T-helper 9 cell (primary cell): ENCODE results near the gene ALS2CL.

ENCODE experiments used
- DNase-seq: peaks from one replicate; pipeline ENCODE4 v3.0.0-alpha.2; 2020

ALS2CL gene

DNA sequence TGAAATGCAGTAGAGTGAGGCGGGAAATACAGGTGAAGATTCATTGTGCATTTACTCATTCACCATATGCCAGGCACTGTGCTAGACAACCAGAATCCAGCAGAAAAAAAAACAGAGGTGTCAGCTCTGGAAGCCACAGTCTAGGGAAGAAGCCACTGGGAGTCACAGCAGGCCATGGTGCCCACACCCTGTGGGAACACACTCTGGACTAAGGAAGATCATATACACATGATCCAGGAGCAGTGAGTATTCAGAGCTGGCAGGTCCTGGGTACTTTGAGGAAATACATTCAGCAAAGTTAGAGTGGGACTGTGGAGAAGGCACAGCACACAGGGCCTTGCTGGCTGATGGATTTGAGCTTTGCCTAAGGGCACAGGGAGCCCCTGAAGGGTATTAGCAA is 66.4 kb downstream of the ALS2CL start:
- no peak for DNase-seq

DNA sequence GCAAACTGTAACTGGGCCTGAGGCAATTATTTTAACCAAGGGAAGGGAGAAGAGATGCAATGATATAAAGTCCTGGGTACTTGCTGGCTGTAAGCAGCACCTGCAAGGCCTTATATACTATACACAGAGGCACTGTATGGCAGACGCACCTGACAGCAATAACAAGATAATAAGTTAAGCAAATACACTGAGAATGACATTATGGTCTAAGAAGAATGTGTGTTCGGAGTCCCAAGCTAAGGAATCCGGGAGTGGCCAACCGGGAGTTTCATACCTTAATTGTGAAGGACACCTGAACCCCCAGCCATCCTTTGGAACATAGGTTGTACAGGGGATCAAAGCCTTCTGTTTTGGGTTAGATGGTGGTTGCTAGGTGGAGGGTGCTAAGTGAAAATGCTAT is 67.4 kb downstream of the ALS2CL start:
- DNase-seq: no peak

DNA sequence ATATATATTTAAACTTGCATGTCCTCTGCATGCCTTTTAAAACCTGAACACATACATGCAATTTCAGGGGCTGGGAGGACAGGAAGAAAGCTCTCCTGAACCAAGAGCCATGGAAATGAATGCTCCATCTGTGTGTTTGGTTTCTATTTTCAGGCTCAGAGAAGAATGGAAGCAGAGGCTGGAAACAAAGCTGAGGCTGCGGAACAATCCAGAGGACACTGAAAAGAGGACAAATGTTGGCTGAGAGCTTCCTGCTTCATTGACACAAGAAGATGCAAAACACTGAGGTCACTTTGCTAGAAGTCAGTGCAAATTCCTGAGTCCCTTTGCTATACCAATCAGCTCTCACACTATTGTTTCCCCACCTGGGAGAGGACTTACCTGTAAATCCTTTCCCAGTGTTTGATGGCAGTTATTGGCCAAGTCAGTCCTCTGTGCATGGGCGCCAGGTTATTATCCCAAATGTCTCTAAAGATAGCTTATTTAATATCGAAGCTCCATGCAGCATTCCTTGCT is 68.4 kb downstream of the ALS2CL start:
- no peak for DNase-seq

DNA sequence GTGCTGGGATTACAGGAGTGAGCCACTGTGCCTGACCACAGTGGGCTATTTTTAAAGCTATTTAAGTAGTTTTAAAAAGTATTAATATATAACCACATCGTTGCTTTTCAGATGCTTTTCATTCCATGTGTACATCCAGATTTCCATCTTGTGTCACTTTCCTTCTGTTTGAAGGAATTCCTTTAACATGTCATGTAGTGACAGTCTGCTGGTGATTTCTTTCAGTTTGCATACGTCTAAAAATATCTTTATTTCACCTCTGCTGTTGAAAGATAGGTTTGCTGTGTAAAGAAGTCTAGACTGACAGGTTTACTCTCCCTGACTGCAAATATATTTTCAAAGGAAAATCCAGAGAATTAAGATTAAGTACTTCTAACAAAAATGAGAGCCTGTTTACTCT is 68.9 kb downstream of the ALS2CL start:
- DNase-seq: no peak

DNA sequence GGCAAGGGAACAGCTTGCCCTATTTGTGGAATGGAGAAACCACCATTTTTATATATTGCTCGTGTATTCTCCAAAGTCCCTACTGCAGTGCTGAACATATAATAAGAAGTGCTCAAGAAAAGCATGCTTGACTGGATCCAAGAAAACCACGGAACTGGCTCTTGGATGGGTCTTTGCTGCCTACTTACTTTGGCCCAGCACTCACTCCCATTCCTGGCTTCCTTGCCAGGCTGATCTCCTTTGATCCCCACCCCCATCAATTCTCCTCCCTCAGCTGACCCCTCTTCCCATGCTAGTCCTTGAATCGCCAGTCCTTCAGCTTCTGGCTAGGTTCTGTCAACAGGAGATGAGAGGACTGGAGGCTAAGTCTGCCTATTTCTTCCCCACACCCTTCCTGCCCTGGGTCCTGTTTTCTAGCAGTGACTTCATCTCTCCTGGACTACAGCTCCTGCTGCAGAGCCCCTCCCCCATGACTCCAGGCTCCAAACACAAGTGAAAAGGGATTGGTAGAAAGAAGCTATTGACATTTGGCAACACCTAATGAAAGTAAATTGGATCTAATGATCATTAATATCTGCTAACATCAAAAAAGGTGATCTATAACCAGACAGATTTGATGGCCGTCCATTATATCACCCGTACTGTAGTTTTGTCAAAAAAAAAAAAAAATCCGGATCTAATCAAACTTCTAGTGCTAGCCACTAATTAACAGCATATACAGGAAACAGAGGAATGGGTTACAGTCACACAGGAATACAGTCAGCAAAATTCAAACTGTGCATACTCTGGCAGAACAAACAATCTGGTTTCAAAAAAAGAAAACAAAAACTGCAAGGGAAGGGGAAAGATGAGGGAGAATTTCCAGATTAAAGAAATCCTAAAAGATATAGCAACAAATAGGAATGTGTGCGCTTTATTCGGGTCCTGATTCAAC is 73.4 kb downstream of the ALS2CL start:
- no peak for DNase-seq
